Measurements from ENCODE around the gene SLC25A43.

Gene SLC25A43

DNA sequence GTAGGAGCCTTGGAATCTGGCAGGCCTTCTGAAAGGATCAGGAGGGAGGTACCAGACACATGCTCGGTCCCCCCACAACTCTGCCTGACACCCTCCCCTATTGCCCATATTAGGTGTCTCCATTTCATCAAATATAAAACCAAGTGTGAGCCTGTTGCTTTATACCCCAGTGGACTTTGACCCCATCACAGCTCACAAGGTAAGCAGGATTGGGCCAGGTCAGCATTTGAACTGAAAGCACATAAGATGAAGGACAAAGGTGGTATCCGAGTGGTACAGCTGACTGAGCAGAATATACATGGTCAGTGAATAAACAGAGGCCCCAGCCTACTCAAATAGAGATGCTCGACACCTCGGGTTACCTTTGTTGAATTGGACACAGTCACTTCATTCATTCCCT, 20.0 kb downstream of the SLC25A43 start:
- WGBS = 99% methylated on average over 3 of the region's 4 CpGs

DNA sequence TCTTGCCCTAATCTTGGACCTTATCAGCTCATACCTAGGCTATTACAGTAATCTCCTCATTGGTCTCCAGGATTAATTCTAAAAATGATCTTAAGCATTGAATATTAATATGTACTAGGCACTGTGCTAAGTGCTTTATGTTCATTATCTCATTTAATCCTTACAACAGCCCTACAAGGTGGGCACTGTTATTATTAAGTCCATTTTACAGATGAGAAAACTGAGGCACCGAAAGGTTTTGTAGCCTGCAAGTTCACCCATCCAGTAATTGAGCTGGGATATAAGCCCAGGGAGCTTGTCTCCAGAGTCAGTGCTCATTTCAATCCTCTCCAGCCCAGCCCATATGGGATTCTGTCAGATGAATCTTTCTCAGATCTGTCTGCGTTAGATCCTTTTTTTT, 20.8 kb downstream of the SLC25A43 start:
- Histone ChIP-seq H3K9me3 (ENCODE audit: control insufficient read depth, low read length) (no peaks in the 10 kb centered on the region), H2BK12ac (ENCODE audit: low read length in 2 of 2) (no peak overlapping the region), H3K14ac (ENCODE audit: low read length in 2 of 2) (no peak overlapping the region), H3K79me1 (replicated peaks; ENCODE audit: low read length, poor library complexity, severe bottlenecking) (no peaks in the 10 kb centered on the region), H4K8ac (ENCODE audit: low read length) (no peak overlapping the region), H3K23ac (ENCODE audit: low read length in 2 of 2) (no peak overlapping the region), H2AK5ac (ENCODE audit: low read length, severe bottlenecking) (no peak overlapping the region), H2BK120ac (ENCODE audit: low read depth, low read length) (no peak overlapping the region), H3K27ac (ENCODE audit: low read length, poor library complexity, severe bottlenecking) (no peak overlapping the region), H3K18ac (ENCODE audit: low read depth in 1 of 2, low read length in 2 of 2) (no peak overlapping the region), H3K9ac (ENCODE audit: low read length) (no peak overlapping the region), H3K4me2 (ENCODE audit: low read length, poor library complexity, severe bottlenecking) (no peak overlapping the region), H3K27me3 (ENCODE audit: control insufficient read depth in 1 of 2, insufficient read depth in 1 of 2, low read length in 2 of 2) (no peaks in the 10 kb centered on the region), H3K36me3 (ENCODE audit: control insufficient read depth in 1 of 2, insufficient read depth in 2 of 2, low read depth in 1 of 2, low read length in 2 of 2) (peaks cover 8 to 31% of the 10 kb centered on the region in 2 experiments), H3K4ac (ENCODE audit: low read depth in 1 of 2, low read length in 2 of 2) (no peak overlapping the region), H4K91ac (ENCODE audit: low read length) (no peak overlapping the region), H3K4me3 (ENCODE audit: insufficient read depth in 1 of 2, low read depth in 1 of 2, low read length in 2 of 2) (no peak overlapping the region), H3K4me1 (ENCODE audit: control insufficient read depth, insufficient read depth, low read depth, low read length) (no peaks in the 10 kb centered on the region), H2BK15ac (ENCODE audit: low read depth, poor library complexity, severe bottlenecking) (no peak overlapping the region), H2BK5ac (ENCODE audit: low read depth, low read length, poor library complexity, severe bottlenecking) (no peak overlapping the region), H2AFZ (ENCODE audit: low read depth, low read length) (no peak overlapping the region)
- DNase-seq = no peak
- WGBS = 100% methylated on average over 1 of the region's 2 CpGs

More for the DNA sequence above, 20.0 kb downstream of the SLC25A43 start:
- Histone ChIP-seq H3K4me2 (ENCODE audit: low read length, poor library complexity, severe bottlenecking) (no peak overlapping the region), H2BK120ac (ENCODE audit: low read depth, low read length) (no peak overlapping the region), H3K9me3 (ENCODE audit: control insufficient read depth, low read length) (no peaks in the 10 kb centered on the region), H2AK5ac (ENCODE audit: low read length, severe bottlenecking) (no peak overlapping the region), H3K23ac (ENCODE audit: low read length in 2 of 2) (no peak overlapping the region), H3K4me3 (ENCODE audit: insufficient read depth in 1 of 2, low read depth in 1 of 2, low read length in 2 of 2) (no peak overlapping the region), H3K4me1 (ENCODE audit: control insufficient read depth, insufficient read depth, low read depth, low read length) (no peaks in the 10 kb centered on the region), H3K36me3 (ENCODE audit: control insufficient read depth in 1 of 2, insufficient read depth in 2 of 2, low read depth in 1 of 2, low read length in 2 of 2) (peaks cover 8 to 31% of the 10 kb centered on the region in 2 experiments), H3K14ac (ENCODE audit: low read length in 2 of 2) (no peak overlapping the region), H3K4ac (ENCODE audit: low read depth in 1 of 2, low read length in 2 of 2) (no peak overlapping the region), H2BK15ac (ENCODE audit: low read depth, poor library complexity, severe bottlenecking) (no peak overlapping the region), H3K9ac (ENCODE audit: low read length) (no peak overlapping the region), H4K91ac (ENCODE audit: low read length) (no peak overlapping the region), H3K79me1 (replicated peaks; ENCODE audit: low read length, poor library complexity, severe bottlenecking) (no peaks in the 10 kb centered on the region), H2BK12ac (ENCODE audit: low read length in 2 of 2) (no peak overlapping the region), H3K27ac (ENCODE audit: low read length, poor library complexity, severe bottlenecking) (no peak overlapping the region), H2AFZ (ENCODE audit: low read depth, low read length) (no peak overlapping the region), H4K8ac (ENCODE audit: low read length) (no peak overlapping the region), H3K18ac (ENCODE audit: low read depth in 1 of 2, low read length in 2 of 2) (no peak overlapping the region), H3K27me3 (ENCODE audit: control insufficient read depth in 1 of 2, insufficient read depth in 1 of 2, low read length in 2 of 2) (no peaks in the 10 kb centered on the region), H2BK5ac (ENCODE audit: low read depth, low read length, poor library complexity, severe bottlenecking) (no peak overlapping the region)
- no peak for DNase-seq

DNA sequence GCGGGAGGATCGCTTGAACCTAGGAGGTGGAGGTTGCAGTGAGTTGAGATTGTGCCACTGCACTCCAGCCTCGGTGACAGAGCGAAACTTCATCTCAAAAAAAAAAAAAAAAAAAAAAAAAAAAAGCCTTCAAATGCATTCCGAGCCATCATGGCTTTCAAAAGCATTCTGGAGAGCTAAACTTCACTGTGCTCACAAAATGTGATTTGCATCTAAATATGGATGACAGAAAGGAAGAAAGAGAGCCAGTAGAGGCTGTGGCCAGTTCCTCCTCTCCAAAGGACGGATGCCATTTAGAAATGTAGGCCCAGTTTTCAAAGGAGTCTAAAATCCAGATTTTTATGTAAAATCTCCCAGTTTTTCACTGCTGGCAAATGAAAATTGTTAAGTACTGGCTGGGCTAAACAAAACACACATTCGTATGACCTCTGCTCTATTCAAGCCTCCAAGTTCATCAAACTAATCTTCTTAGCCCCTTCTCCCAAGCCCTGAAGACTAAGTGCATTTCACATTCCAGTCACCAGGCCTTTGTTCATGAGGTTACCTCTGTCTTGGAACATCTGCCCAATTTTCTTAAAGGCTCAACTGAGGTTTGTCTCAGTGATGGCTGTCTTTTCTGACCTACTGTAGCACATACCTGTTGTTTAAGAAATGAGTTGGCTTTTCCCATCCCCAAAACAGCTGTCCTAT, 22.0 kb downstream of the SLC25A43 start:
- Histone ChIP-seq H2BK5ac (ENCODE audit: low read depth, low read length, poor library complexity, severe bottlenecking) (no peak overlapping the region), H2BK120ac (ENCODE audit: low read depth, low read length) (no peak overlapping the region), H3K9ac (ENCODE audit: low read length) (no peak overlapping the region), H3K4me3 (ENCODE audit: insufficient read depth in 1 of 2, low read depth in 1 of 2, low read length in 2 of 2) (no peak overlapping the region), H3K9me3 (ENCODE audit: control insufficient read depth, low read length) (no peaks in the 10 kb centered on the region), H3K36me3 (ENCODE audit: control insufficient read depth in 1 of 2, insufficient read depth in 2 of 2, low read depth in 1 of 2, low read length in 2 of 2) (peaks cover 8 to 36% of the 10 kb centered on the region in 2 experiments), H3K4me1 (ENCODE audit: control insufficient read depth, insufficient read depth, low read depth, low read length) (no peaks in the 10 kb centered on the region), H4K8ac (ENCODE audit: low read length) (no peak overlapping the region), H2BK12ac (ENCODE audit: low read length in 2 of 2) (no peak overlapping the region), H3K18ac (ENCODE audit: low read depth in 1 of 2, low read length in 2 of 2) (no peak overlapping the region), H4K91ac (ENCODE audit: low read length) (no peak overlapping the region), H3K27ac (ENCODE audit: low read length, poor library complexity, severe bottlenecking) (no peak overlapping the region), H2AFZ (ENCODE audit: low read depth, low read length) (no peak overlapping the region), H3K23ac (ENCODE audit: low read length in 2 of 2) (no peak overlapping the region), H3K14ac (ENCODE audit: low read length in 2 of 2) (no peak overlapping the region), H3K4me2 (ENCODE audit: low read length, poor library complexity, severe bottlenecking) (no peak overlapping the region), H2AK5ac (ENCODE audit: low read length, severe bottlenecking) (no peak overlapping the region), H3K27me3 (ENCODE audit: control insufficient read depth in 1 of 2, insufficient read depth in 1 of 2, low read length in 2 of 2) (no peaks in the 10 kb centered on the region), H3K4ac (ENCODE audit: low read depth in 1 of 2, low read length in 2 of 2) (no peak overlapping the region), H3K79me1 (replicated peaks; ENCODE audit: low read length, poor library complexity, severe bottlenecking) (no peaks in the 10 kb centered on the region), H2BK15ac (ENCODE audit: low read depth, poor library complexity, severe bottlenecking) (no peak overlapping the region)
- no peak for DNase-seq
- 98% methylated on average over 2 of the region's 7 CpGs for WGBS

DNA sequence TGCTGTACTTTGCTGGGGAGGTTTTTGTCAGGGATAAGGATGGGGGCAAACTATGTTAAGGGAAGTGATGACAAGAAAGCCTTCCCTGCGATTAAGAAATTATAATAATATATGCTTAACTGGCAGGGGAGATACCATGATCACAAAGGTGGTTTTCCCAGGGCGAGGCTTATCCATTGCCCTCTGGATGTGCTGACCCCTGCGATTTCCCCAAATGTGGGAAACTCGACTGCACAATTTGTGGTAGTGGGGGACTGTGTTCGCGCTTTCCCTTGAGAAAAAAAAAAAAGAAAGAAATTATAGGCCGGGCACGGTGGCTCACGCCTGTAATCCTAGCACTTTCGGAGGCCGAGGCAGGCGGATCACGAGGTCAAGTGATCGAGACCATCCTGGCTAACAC, 24.5 kb downstream of the SLC25A43 start:
- H4K8ac ChIP-seq (ENCODE audit: low read length) = no peak overlapping the region
- H3K79me1 ChIP-seq (replicated peaks; ENCODE audit: low read length, poor library complexity, severe bottlenecking) = no peaks in the 10 kb centered on the region
- no peak overlapping the region for H3K4me3 ChIP-seq (ENCODE audit: insufficient read depth in 1 of 2, low read depth in 1 of 2, low read length in 2 of 2)
- no peak overlapping the region for H3K18ac ChIP-seq (ENCODE audit: low read depth in 1 of 2, low read length in 2 of 2)
- no peak overlapping the region for H2AK5ac ChIP-seq (ENCODE audit: low read length, severe bottlenecking)
- H3K9me3 ChIP-seq (ENCODE audit: control insufficient read depth, low read length) = no peaks in the 10 kb centered on the region
- peaks cover 5% of the 10 kb centered on the region for H3K4me1 ChIP-seq (ENCODE audit: control insufficient read depth, insufficient read depth, low read depth, low read length)
- no peak overlapping the region for H3K27ac ChIP-seq (ENCODE audit: low read length, poor library complexity, severe bottlenecking)
- DNase-seq = no peak
- H3K14ac ChIP-seq (ENCODE audit: low read length in 2 of 2) = no peak overlapping the region
- no peak overlapping the region for H3K4me2 ChIP-seq (ENCODE audit: low read length, poor library complexity, severe bottlenecking)
- H3K4ac ChIP-seq (ENCODE audit: low read depth in 1 of 2, low read length in 2 of 2) = no peak overlapping the region
- no peak overlapping the region for H2BK120ac ChIP-seq (ENCODE audit: low read depth, low read length)
- H2BK15ac ChIP-seq (ENCODE audit: low read depth, poor library complexity, severe bottlenecking) = no peak overlapping the region
- no peaks in the 10 kb centered on the region for H3K27me3 ChIP-seq (ENCODE audit: control insufficient read depth in 1 of 2, insufficient read depth in 1 of 2, low read length in 2 of 2)
- H4K91ac ChIP-seq (ENCODE audit: low read length) = no peak overlapping the region
- H3K9ac ChIP-seq (ENCODE audit: low read length) = no peak overlapping the region
- no peak overlapping the region for H3K23ac ChIP-seq (ENCODE audit: low read length in 2 of 2)
- no peak overlapping the region for H2BK5ac ChIP-seq (ENCODE audit: low read depth, low read length, poor library complexity, severe bottlenecking)
- H3K36me3 ChIP-seq (ENCODE audit: control insufficient read depth in 1 of 2, insufficient read depth in 2 of 2, low read depth in 1 of 2, low read length in 2 of 2) = peaks cover 7 to 37% of the 10 kb centered on the region in 2 experiments
- no peak overlapping the region for H2BK12ac ChIP-seq (ENCODE audit: low read length in 2 of 2)
- H2AFZ ChIP-seq (ENCODE audit: low read depth, low read length) = no peak overlapping the region
- WGBS = 100% methylated on average over 12 of the region's 14 CpGs

Measured in mesenchymal stem cell (in vitro differentiated cells and primary cell).